ENCODE data around the gene CYP2B6. TPM values are rescaled to one million over a fixed set of nuclear protein-coding genes. Genes with fewer than 3 reads are reported as not detected.

CYP2B6 gene
- total and polyA plus RNA-seq, 2 donors (not counting 1 experiment from before 2014, with no cell fraction given): not detected

DNA sequence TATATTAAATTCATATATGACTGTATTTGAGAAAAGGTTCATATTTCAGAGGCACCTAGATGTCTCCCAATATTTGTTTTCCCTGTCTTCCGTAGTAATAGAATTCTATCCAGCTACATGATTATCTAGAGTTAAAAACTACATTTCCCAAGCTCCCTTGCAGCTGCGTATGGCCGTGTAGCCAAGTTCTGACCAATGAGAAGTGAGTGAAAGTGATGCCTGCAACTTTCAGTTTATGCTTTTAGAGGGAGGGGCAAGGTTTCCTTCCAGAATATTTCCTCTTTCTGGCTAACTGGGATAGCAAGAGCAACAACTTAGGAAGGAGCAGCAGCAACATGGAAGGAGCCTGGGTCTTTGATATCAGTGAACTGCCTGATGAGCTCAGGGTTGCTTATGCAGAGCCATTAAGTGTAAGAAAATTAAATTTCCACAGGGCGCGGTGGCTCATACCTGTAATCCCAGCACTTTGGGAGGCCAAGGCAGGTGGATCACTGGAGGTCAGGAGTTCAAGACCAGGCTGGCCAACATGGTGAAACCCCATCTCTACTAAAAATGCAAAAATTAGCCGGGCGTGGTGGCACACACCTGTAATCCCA, 74.0 kb downstream of the CYP2B6 start:
- no peak overlapping the region for H3K4me3 Mint-ChIP-seq
- Histone ChIP-seq H3K79me2 (ENCODE audit: control insufficient read depth, insufficient read depth, low read length) (no peaks in the 10 kb centered on the region), H2AFZ (ENCODE audit: insufficient read depth, low read depth, low read length, poor library complexity, severe bottlenecking) (peak overlapping the region; percentile 10), H3K36me3 (replicated peaks in 1 of 2; ENCODE audit: control extremely low read depth in 1 of 2, control insufficient read depth in 1 of 2, extremely low read depth in 1 of 2, insufficient read depth in 2 of 2, low read length in 1 of 2) (no peaks in the 10 kb centered on the region), H3K27ac (ENCODE audit: low read length in 2 of 2) (no peak overlapping the region), H3K9me3 (ENCODE audit: control extremely low read depth in 1 of 3, control insufficient read depth in 2 of 3, insufficient read depth in 1 of 3, low read length in 2 of 3) (no peaks in the 10 kb centered on the region), H3K27me3 (replicated peaks in 1 of 4; ENCODE audit: control extremely low read depth in 1 of 4, control insufficient read depth in 3 of 4, insufficient read depth in 4 of 4, low read length in 3 of 4) (peaks cover 0 to 7% (median 0%) of the 10 kb centered on the region in 4 experiments), H3K9ac (ENCODE audit: low read length) (no peak overlapping the region), H3K4me3 (ENCODE audit: control extremely low read depth in 1 of 5, extremely low read depth in 1 of 5, insufficient read depth in 1 of 5, low read depth in 2 of 5, low read length in 4 of 5) (no peak overlapping the region), H3K4me2 (replicated peaks; ENCODE audit: low read depth, low read length, poor library complexity, severe bottlenecking) (no peak overlapping the region), H4K20me1 (ENCODE audit: control insufficient read depth, insufficient read depth, low read length, poor library complexity, severe bottlenecking) (no peaks in the 10 kb centered on the region), H3K4me1 (ENCODE audit: control insufficient read depth in 2 of 2, insufficient read depth in 2 of 2, low read length in 2 of 2) (no peaks in the 10 kb centered on the region)
- no peaks in the 10 kb centered on the region for H3K9me3 Mint-ChIP-seq (ENCODE audit: insufficient read depth)
- no peak for TF ChIP-seq EZH2 (IDR thresholded peaks at IDR 0.05; ENCODE audit: borderline replicate concordance, insufficient read depth, low read depth, low read length, poor library complexity, severe bottlenecking)
- TF ChIP-seq, protein P1, sequence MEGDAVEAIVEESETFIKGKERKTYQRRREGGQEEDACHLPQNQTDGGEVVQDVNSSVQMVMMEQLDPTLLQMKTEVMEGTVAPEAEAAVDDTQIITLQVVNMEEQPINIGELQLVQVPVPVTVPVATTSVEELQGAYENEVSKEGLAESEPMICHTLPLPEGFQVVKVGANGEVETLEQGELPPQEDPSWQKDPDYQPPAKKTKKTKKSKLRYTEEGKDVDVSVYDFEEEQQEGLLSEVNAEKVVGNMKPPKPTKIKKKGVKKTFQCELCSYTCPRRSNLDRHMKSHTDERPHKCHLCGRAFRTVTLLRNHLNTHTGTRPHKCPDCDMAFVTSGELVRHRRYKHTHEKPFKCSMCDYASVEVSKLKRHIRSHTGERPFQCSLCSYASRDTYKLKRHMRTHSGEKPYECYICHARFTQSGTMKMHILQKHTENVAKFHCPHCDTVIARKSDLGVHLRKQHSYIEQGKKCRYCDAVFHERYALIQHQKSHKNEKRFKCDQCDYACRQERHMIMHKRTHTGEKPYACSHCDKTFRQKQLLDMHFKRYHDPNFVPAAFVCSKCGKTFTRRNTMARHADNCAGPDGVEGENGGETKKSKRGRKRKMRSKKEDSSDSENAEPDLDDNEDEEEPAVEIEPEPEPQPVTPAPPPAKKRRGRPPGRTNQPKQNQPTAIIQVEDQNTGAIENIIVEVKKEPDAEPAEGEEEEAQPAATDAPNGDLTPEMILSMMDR (IDR thresholded peaks at IDR 0.05): no peak
- H3K27ac Mint-ChIP-seq: no peak overlapping the region
- peaks cover 40% of the 10 kb centered on the region for H3K27me3 Mint-ChIP-seq
- H3K4me1 Mint-ChIP-seq: no peaks in the 10 kb centered on the region
- WGBS (ENCODE audit: insufficient coverage): 100% methylated on average over 4 of the region's 7 CpGs
- ATAC-seq (ENCODE audit: low read depth) (no peak), DNase-seq (no peak)
- CTCF ChIA-PET: no interaction called here
- POLR2A ChIA-PET: no interaction called here
- intact Hi-C loops (cut with micrococcal nuclease): no loop called here

Other genes with a start within 250 kb of the CYP2B6 start
- 9.8 and 10.2 TPM in 2 replicates for gene ACTMAP, start 240.8 kb upstream of the CYP2B6 start, total RNA-seq
- 7.7 and 11.4 TPM in 2 replicates for gene ACTMAP, start 240.8 kb upstream of the CYP2B6 start, polyA plus RNA-seq
- 90.7 and 92.0 TPM in 2 replicates for gene SNRPA, start 240.1 kb upstream of the CYP2B6 start, total RNA-seq
- 104 and 147 TPM in 2 replicates for gene SNRPA, start 240.1 kb upstream of the CYP2B6 start, polyA plus RNA-seq
- gene MIA, start 215.8 kb upstream of the CYP2B6 start, total RNA-seq: 2.3 and 5.7 TPM in 2 replicates
- gene MIA, start 215.8 kb upstream of the CYP2B6 start, polyA plus RNA-seq: 0.37 and 0.75 TPM in 2 replicates
- 104 and 108 TPM in 2 replicates for gene RAB4B, start 213.0 kb upstream of the CYP2B6 start, total RNA-seq
- gene RAB4B, start 213.0 kb upstream of the CYP2B6 start, polyA plus RNA-seq: 141 and 196 TPM in 2 replicates
- 178 and 182 TPM in 2 replicates for gene EGLN2, start 192.1 kb upstream of the CYP2B6 start, total RNA-seq
- 111 and 130 TPM in 2 replicates for gene EGLN2, start 192.1 kb upstream of the CYP2B6 start, polyA plus RNA-seq
- gene CYP2A6, start 140.8 kb upstream of the CYP2B6 start, total RNA-seq: not detected in 2 replicates
- gene CYP2A6, start 140.8 kb upstream of the CYP2B6 start, polyA plus RNA-seq: not detected in 2 replicates
- not detected in 2 replicates for gene CYP2A7, start 109.1 kb upstream of the CYP2B6 start, total RNA-seq
- not detected in 2 replicates for gene CYP2A7, start 109.1 kb upstream of the CYP2B6 start, polyA plus RNA-seq
- not detected in 2 replicates for gene CYP2A13, start 97.2 kb downstream of the CYP2B6 start, total RNA-seq
- not detected in 2 replicates for gene CYP2A13, start 97.2 kb downstream of the CYP2B6 start, polyA plus RNA-seq
- gene CYP2F1, start 123.2 kb downstream of the CYP2B6 start, total RNA-seq: not detected in 2 replicates
- 0.04 TPM in 1 of 2 replicates, not detected in the other for gene CYP2F1, start 123.2 kb downstream of the CYP2B6 start, polyA plus RNA-seq
- not detected in 2 replicates for gene CYP2S1, start 201.9 kb downstream of the CYP2B6 start, total RNA-seq
- gene CYP2S1, start 201.9 kb downstream of the CYP2B6 start, polyA plus RNA-seq: 0.09 and 0.12 TPM in 2 replicates
- gene AXL, start 227.9 kb downstream of the CYP2B6 start, total RNA-seq: not detected in 2 replicates
- not detected in 2 replicates for gene AXL, start 227.9 kb downstream of the CYP2B6 start, polyA plus RNA-seq

Data from B cell (primary cell).